Neuronal stem cell (in vitro differentiated cells): ENCODE data around the gene GPBAR1.

Source experiments
- DNase-seq: peaks from one replicate; pipeline ENCODE4 v3.0.0-alpha.2; 2013; ENCODE audit warnings: low spot score
- H2AFZ ChIP-seq: one replicate; pipeline ENCODE4 v1.6.1; 2013; ENCODE audit warnings: mild to moderate bottlenecking, low read length, inconsistent platforms
- H2AK5ac ChIP-seq: 2 replicates; pipeline ENCODE4 v1.6.1; 2013; ENCODE audit warnings: low read depth, mild to moderate bottlenecking, inconsistent platforms, low read length, moderate library complexity, mixed read lengths
- H2BK120ac ChIP-seq: 2 replicates; pipeline ENCODE4 v1.6.1; 2013; ENCODE audit warnings: low read depth, mild to moderate bottlenecking, inconsistent platforms, low read length, moderate library complexity, mixed read lengths
- H2BK12ac ChIP-seq: one replicate; pipeline ENCODE4 v1.6.1; 2013; ENCODE audit warnings: low read length, inconsistent platforms
- H2BK15ac ChIP-seq: 2 replicates; pipeline ENCODE4 v1.6.1; 2013; ENCODE audit warnings: mild to moderate bottlenecking, low read length, inconsistent platforms, mixed read lengths
- H2BK5ac ChIP-seq: one replicate; pipeline ENCODE4 v1.6.1; 2013; ENCODE audit warnings: inconsistent platforms, mild to moderate bottlenecking, low read length, moderate library complexity
- H3K14ac ChIP-seq: one replicate; pipeline ENCODE4 v1.6.1; 2013; ENCODE audit warnings: low read length, inconsistent platforms
- H3K18ac ChIP-seq: 2 replicates; pipeline ENCODE4 v1.6.1; 2013; ENCODE audit warnings: low read length, inconsistent platforms
- H3K23ac ChIP-seq: 2 replicates; pipeline ENCODE4 v1.6.1; 2013; ENCODE audit warnings: low read depth, mild to moderate bottlenecking, mixed read lengths, low read length, inconsistent platforms; ENCODE audit not compliant: poor library complexity
- H3K27ac ChIP-seq: replicated peaks from 3 replicates; pipeline ENCODE4 v1.5.1; 2013; ENCODE audit warnings: low read length, inconsistent platforms
- H3K27me3 ChIP-seq, 3 experiments: 2 replicates each; pipeline ENCODE4 v1.6.1; 2013; ENCODE audit warnings: low read length in 3 of 3, mild to moderate bottlenecking in 2 of 3, inconsistent platforms in 1 of 3, low read depth in 1 of 3, mixed read lengths in 1 of 3, moderate library complexity in 1 of 3; ENCODE audit not compliant: control insufficient read depth in 3 of 3, insufficient read depth in 3 of 3
- H3K36me3 ChIP-seq, 2 donors: replicated peaks in 1 of 2; 2 replicates each; pipeline ENCODE4 v1.6.1; 2013; ENCODE audit warnings: low read length in 2 of 2; ENCODE audit not compliant: control insufficient read depth in 2 of 2, insufficient read depth in 2 of 2
- H3K4ac ChIP-seq: 2 replicates; pipeline ENCODE4 v1.6.1; 2013; ENCODE audit warnings: inconsistent platforms, mild to moderate bottlenecking, low read length, moderate library complexity
- H3K4me1 ChIP-seq, 2 donors: 1 replicate in 1 of 2; 2 replicates in 1 of 2; pipeline ENCODE4 v1.6.1; 2013; ENCODE audit warnings: low read length in 2 of 2, low read depth in 1 of 2; ENCODE audit not compliant: control insufficient read depth in 2 of 2, insufficient read depth in 1 of 2
- H3K4me2 ChIP-seq: one replicate; pipeline ENCODE4 v1.6.1; 2013; ENCODE audit warnings: mild to moderate bottlenecking, low read length, inconsistent platforms; ENCODE audit not compliant: insufficient read depth, poor library complexity, severe bottlenecking
- H3K4me3 ChIP-seq, 2 donors: 2 replicates each; pipeline ENCODE4 v1.5.1; 2013; ENCODE audit warnings: low read length in 2 of 2, mild to moderate bottlenecking in 2 of 2, inconsistent platforms in 1 of 2, moderate library complexity in 1 of 2
- H3K79me1 ChIP-seq: one replicate; pipeline ENCODE4 v1.6.1; 2013; ENCODE audit warnings: low read depth, mild to moderate bottlenecking, inconsistent platforms, low read length, moderate library complexity
- H3K9ac ChIP-seq: one replicate; pipeline ENCODE4 v1.6.1; 2013; ENCODE audit warnings: mild to moderate bottlenecking, low read depth, low read length, inconsistent platforms; ENCODE audit not compliant: poor library complexity
- H3K9me3 ChIP-seq, 2 donors: replicated peaks in 1 of 2; 2 replicates each; pipeline versions ENCODE3 to v1.6.1; 2013; ENCODE audit warnings: low read length in 2 of 2, mild to moderate bottlenecking in 2 of 2, inconsistent platforms in 1 of 2, low read depth in 1 of 2, mixed read lengths in 1 of 2, moderate library complexity in 1 of 2; ENCODE audit not compliant: control insufficient read depth in 2 of 2, insufficient read depth in 1 of 2
- H4K8ac ChIP-seq: one replicate; pipeline ENCODE4 v1.6.1; 2013; ENCODE audit warnings: low read depth, mild to moderate bottlenecking, inconsistent platforms, low read length, moderate library complexity
- H4K91ac ChIP-seq: one replicate; pipeline ENCODE4 v1.6.1; 2013; ENCODE audit warnings: low read length, low read depth, mild to moderate bottlenecking, inconsistent platforms; ENCODE audit not compliant: poor library complexity
- WGBS, 2 donors: extraction: QIAGEN DNeasy Blood & Tissue Kit; methylation state at CpG; one replicate each; pipeline ENCODE4 v1.1.7; 2013; ENCODE audit warnings: missing lambda C conversion rate in 2 of 2, mixed read lengths in 1 of 2; ENCODE audit not compliant: insufficient read length in 2 of 2, insufficient replicate concordance in 1 of 2; ENCODE audit errors: extremely low coverage in 2 of 2; 5-methylcytosine and 5-hydroxymethylcytosine counted together

Gene GPBAR1

GRCh38 chr2:218221000-218221399 lies 39.8 kb upstream of the GPBAR1 start:
- Histone ChIP-seq H3K23ac (no peak overlapping the region), H3K4me1 (peaks cover 2 to 4% of the 10 kb centered on the region in 2 donors), H2AK5ac (no peak overlapping the region), H4K91ac (no peak overlapping the region), H2AFZ (no peak overlapping the region), H3K4me3 (no peak overlapping the region), H2BK120ac (no peak overlapping the region), H3K79me1 (peaks cover 7% of the 10 kb centered on the region), H3K4me2 (no peak overlapping the region), H3K9ac (no peak overlapping the region), H4K8ac (no peak overlapping the region), H3K27me3 (peaks cover 0 to 2% (median 0%) of the 10 kb centered on the region in 3 experiments), H3K14ac (no peak overlapping the region), H3K18ac (no peak overlapping the region), H2BK5ac (no peak overlapping the region), H2BK12ac (no peak overlapping the region), H3K4ac (no peak overlapping the region), H3K36me3 (peaks cover 0 to 67% of the 10 kb centered on the region in 2 donors), H3K27ac (no peak overlapping the region), H3K9me3 (no peaks in the 10 kb centered on the region), H2BK15ac (no peak overlapping the region)
- no peak for DNase-seq
- WGBS, 2 donors, result no CpG with 5 or more reads among the region's 5 CpGs

- Histone ChIP-seq H2AK5ac (no peak overlapping the region), H2BK120ac (no peak overlapping the region), H3K4me2 (no peak overlapping the region), H3K14ac (no peak overlapping the region), H2BK5ac (no peak overlapping the region), H3K4me3 (no peak overlapping the region), H3K79me1 (peaks cover 2% of the 10 kb centered on the region), H2BK15ac (no peak overlapping the region), H3K36me3 (peaks cover 3 to 86% of the 10 kb centered on the region in 2 donors), H3K27ac (no peak overlapping the region), H2BK12ac (no peak overlapping the region), H2AFZ (no peak overlapping the region), H3K4me1 (peaks cover 2% of the 10 kb centered on the region in 2 donors), H3K4ac (no peak overlapping the region), H4K8ac (no peak overlapping the region), H3K18ac (no peak overlapping the region), H3K27me3 (peaks cover 0 to 2% (median 0%) of the 10 kb centered on the region in 3 experiments), H3K23ac (no peak overlapping the region), H3K9ac (no peak overlapping the region), H4K91ac (no peak overlapping the region), H3K9me3 (no peaks in the 10 kb centered on the region)
- no CpG with 5 or more reads among the region's 5 CpGs for WGBS, 2 donors
- DNase-seq, result no peak
These were observed 37.8 kb upstream of the GPBAR1 start for GRCh38 chr2:218223046-218223445.

GRCh38 chr2:218224186-218224585 lies 36.6 kb upstream of the GPBAR1 start:
- WGBS, 2 donors, result no CpG with 5 or more reads among the region's 1 CpG
- DNase-seq, result no peak
- Histone ChIP-seq H2AK5ac (no peak overlapping the region), H4K91ac (no peak overlapping the region), H3K9ac (no peak overlapping the region), H3K4ac (no peak overlapping the region), H2AFZ (no peak overlapping the region), H3K14ac (no peak overlapping the region), H3K4me3 (no peak overlapping the region), H3K18ac (no peak overlapping the region), H3K79me1 (peaks cover 2% of the 10 kb centered on the region), H3K27me3 (peaks cover 0 to 2% (median 0%) of the 10 kb centered on the region in 3 experiments), H3K9me3 (no peaks in the 10 kb centered on the region), H3K36me3 (peaks cover 7 to 95% of the 10 kb centered on the region in 2 donors), H4K8ac (no peak overlapping the region), H3K27ac (no peak overlapping the region), H2BK12ac (no peak overlapping the region), H2BK15ac (no peak overlapping the region), H3K4me2 (no peak overlapping the region), H3K23ac (no peak overlapping the region), H2BK5ac (no peak overlapping the region), H2BK120ac (no peak overlapping the region), H3K4me1 (peaks cover 0 to 2% of the 10 kb centered on the region in 2 donors)

- H3K4me2 ChIP-seq, result no peak overlapping the region
- peaks cover 0 to 9% of the 10 kb centered on the region in 2 donors for H3K9me3 ChIP-seq
- WGBS, 2 donors, result no CpG with 5 or more reads among the region's 3 CpGs
- no peak overlapping the region for H3K14ac ChIP-seq
- no peak overlapping the region for H2BK120ac ChIP-seq
- H3K18ac ChIP-seq, result no peak overlapping the region
- no peak overlapping the region for H2BK15ac ChIP-seq
- H3K79me1 ChIP-seq, result peaks cover 2% of the 10 kb centered on the region
- no peaks in the 10 kb centered on the region for H3K4me1 ChIP-seq
- no peak overlapping the region for H2AK5ac ChIP-seq
- H3K9ac ChIP-seq, result no peak overlapping the region
- H2BK12ac ChIP-seq, result no peak overlapping the region
- H3K36me3 ChIP-seq, result peaks cover 19 to 95% of the 10 kb centered on the region in 2 donors
- no peak overlapping the region for H2AFZ ChIP-seq
- H3K23ac ChIP-seq, result no peak overlapping the region
- DNase-seq, result no peak
- H3K4me3 ChIP-seq, result no peak overlapping the region
- H4K8ac ChIP-seq, result no peak overlapping the region
- H4K91ac ChIP-seq, result no peak overlapping the region
- H2BK5ac ChIP-seq, result no peak overlapping the region
- H3K4ac ChIP-seq, result no peak overlapping the region
- peaks cover 0 to 2% (median 0%) of the 10 kb centered on the region in 3 experiments for H3K27me3 ChIP-seq
- no peak overlapping the region for H3K27ac ChIP-seq
These were observed 33.9 kb upstream of the GPBAR1 start for GRCh38 chr2:218226903-218227302.
